GM19099 (cell line): Measurements from ENCODE around the gene NDUFV1.

Experiments
- POLR2A ChIP-seq: IDR thresholded peaks from 3 replicates; pipeline ENCODE4 v1.6.1; 2011; ENCODE audit warnings: low read depth; ENCODE audit not compliant: insufficient read length; ENCODE audit errors: extremely low read depth

NDUFV1 gene

GRCh38 chr11:67606492-67607295 lies at the start of gene NDUFV1:
TSS of gene NDUFV1 (plus strand) at chr11:67606936. CDS start at chr11:67607005, 69 bp downstream.
- TF ChIP-seq POLR2A: peak; percentile 84

- TF ChIP-seq POLR2A: no peak
Measured at GRCh38 chr11:67558084-67558772, 48.5 kb upstream of the NDUFV1 start.

GRCh38 chr11:67561971-67562619 lies 44.6 kb upstream of the NDUFV1 start:
- no peak for TF ChIP-seq POLR2A

- TF ChIP-seq POLR2A: no peak
Measured at GRCh38 chr11:67562963-67563704, 43.6 kb upstream of the NDUFV1 start.

GRCh38 chr11:67564230-67564629 lies 42.5 kb upstream of the NDUFV1 start:
- TF ChIP-seq POLR2A: no peak

- no peak for TF ChIP-seq POLR2A
Measured at GRCh38 chr11:67571443-67571842, 35.3 kb upstream of the NDUFV1 start.

- no peak for TF ChIP-seq POLR2A
Measured at GRCh38 chr11:67572305-67572704, 34.4 kb upstream of the NDUFV1 start.

- no peak for TF ChIP-seq POLR2A
Measured at GRCh38 chr11:67572747-67573419, 33.9 kb upstream of the NDUFV1 start.

- no peak for TF ChIP-seq POLR2A
Measured at GRCh38 chr11:67574938-67575337, 31.8 kb upstream of the NDUFV1 start.

GRCh38 chr11:67576735-67577475 lies 29.8 kb upstream of the NDUFV1 start:
- no peak for TF ChIP-seq POLR2A

- TF ChIP-seq POLR2A: no peak
Measured at GRCh38 chr11:67577951-67578350, 28.8 kb upstream of the NDUFV1 start.

GRCh38 chr11:67581469-67581868 lies 25.3 kb upstream of the NDUFV1 start:
- no peak for TF ChIP-seq POLR2A

GRCh38 chr11:67582011-67582410 lies 24.7 kb upstream of the NDUFV1 start:
- TF ChIP-seq POLR2A: no peak
